Activated B cell treated with CpG ODN at 0.5 μM for 24 hours (primary cell): ENCODE results near the gene LRBA. TPM values are rescaled to one million over a fixed set of nuclear protein-coding genes. Genes with fewer than 3 reads are reported as not detected.

Experiments
- ATAC-seq: fragments of 200-7000 bp; cut with Tn5 transposase; one replicate; pipeline ENCODE4 v1.10.0; 2021; ENCODE audit warnings: low read depth, mild to moderate bottlenecking, moderate library complexity
- CTCF ChIA-PET: fragments of 350-600 bp; sonication (Branson Sonifier 250); formaldehyde crosslinking; loops from one replicate; lab custom pipeline; 2021; ENCODE audit warnings: antibody characterized with exemption; lab: Charles Lee
- POLR2A ChIA-PET: fragments of 350-600 bp; sonication (Branson Sonifier 250); formaldehyde crosslinking; loops from one replicate; lab custom pipeline; 2021; ENCODE audit warnings: antibody characterized with exemption; lab: Charles Lee
- DNase-seq: peaks from one replicate; pipeline ENCODE4 v3.0.0; 2022
- H3K27ac Mint-ChIP-seq: one replicate; pipeline ENCODE4 v1.8.0; 2020; ENCODE audit warnings: mixed read lengths
- H3K27me3 Mint-ChIP-seq: one replicate; pipeline ENCODE4 v1.8.0; 2021; ENCODE audit warnings: mixed read lengths
- H3K36me3 Mint-ChIP-seq: one replicate; pipeline ENCODE4 v1.8.0; 2021; ENCODE audit warnings: low read depth, mixed read lengths
- H3K4me1 Mint-ChIP-seq: one replicate; pipeline ENCODE4 v1.8.0; 2021; ENCODE audit warnings: mixed read lengths
- H3K4me3 Mint-ChIP-seq: one replicate; pipeline ENCODE4 v1.8.0; 2020; ENCODE audit warnings: mild to moderate bottlenecking, mixed read lengths
- H3K9me3 Mint-ChIP-seq: one replicate; pipeline ENCODE4 v1.8.0; 2020; ENCODE audit warnings: mixed read lengths
- intact Hi-C: fragments of 100-400 bp; cut with micrococcal nuclease; formaldehyde crosslinking; loops from one replicate; pipeline ENCODE4 v1.15.1; 2024
- total RNA-seq: library from RNA; stranded (reverse); gene quantifications from 2 replicates; pipeline ENCODE4 v1.2.3, GENCODE V29; 2022
- TF ChIP-seq, protein P1 (sequence below): fragments of 200-600 bp; IDR thresholded peaks from one replicate; pipeline ENCODE4 v1.8.0; 2022; ENCODE audit warnings: antibody characterized with exemption, mild to moderate bottlenecking

The LRBA gene
- total RNA-seq, 1 donor from 2014 or later = 66.5 TPM

GRCh38 chr4:150332086-150332485 lies 683.0 kb downstream of the LRBA start:
- TF ChIP-seq, protein P1, sequence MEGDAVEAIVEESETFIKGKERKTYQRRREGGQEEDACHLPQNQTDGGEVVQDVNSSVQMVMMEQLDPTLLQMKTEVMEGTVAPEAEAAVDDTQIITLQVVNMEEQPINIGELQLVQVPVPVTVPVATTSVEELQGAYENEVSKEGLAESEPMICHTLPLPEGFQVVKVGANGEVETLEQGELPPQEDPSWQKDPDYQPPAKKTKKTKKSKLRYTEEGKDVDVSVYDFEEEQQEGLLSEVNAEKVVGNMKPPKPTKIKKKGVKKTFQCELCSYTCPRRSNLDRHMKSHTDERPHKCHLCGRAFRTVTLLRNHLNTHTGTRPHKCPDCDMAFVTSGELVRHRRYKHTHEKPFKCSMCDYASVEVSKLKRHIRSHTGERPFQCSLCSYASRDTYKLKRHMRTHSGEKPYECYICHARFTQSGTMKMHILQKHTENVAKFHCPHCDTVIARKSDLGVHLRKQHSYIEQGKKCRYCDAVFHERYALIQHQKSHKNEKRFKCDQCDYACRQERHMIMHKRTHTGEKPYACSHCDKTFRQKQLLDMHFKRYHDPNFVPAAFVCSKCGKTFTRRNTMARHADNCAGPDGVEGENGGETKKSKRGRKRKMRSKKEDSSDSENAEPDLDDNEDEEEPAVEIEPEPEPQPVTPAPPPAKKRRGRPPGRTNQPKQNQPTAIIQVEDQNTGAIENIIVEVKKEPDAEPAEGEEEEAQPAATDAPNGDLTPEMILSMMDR = no peak
- Mint-ChIP-seq H3K4me3 (no peak overlapping the region), H3K27me3 (no peaks in the 10 kb centered on the region), H3K27ac (no peak overlapping the region), H3K9me3 (no peaks in the 10 kb centered on the region), H3K36me3 (peaks cover 5% of the 10 kb centered on the region), H3K4me1 (peaks cover 12% of the 10 kb centered on the region)
- no peak for DNase-seq
- no peak for ATAC-seq
- intact Hi-C loops = no loop called here
- CTCF ChIA-PET = no interaction called here
- POLR2A ChIA-PET = no interaction called here

DNA sequence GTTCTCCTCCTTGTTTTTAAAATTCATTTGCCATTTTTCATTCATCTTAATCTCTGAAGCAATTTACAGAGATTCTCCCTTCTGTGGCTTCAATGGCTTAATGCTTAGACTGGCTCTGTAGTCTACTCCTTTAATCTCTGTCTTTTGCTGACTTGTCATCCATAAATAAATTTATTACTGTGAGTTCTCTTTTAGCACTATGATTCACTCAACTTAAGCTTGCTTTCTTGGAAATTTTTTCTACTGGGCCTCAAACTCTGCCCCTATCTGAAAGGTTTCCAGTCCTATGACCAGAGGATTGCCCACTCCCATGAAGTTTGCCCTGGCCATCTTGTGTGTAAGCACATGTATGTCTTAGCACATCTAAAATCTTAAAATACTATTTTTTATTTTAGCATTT lies 685.7 kb downstream of the LRBA start:
- intact Hi-C loops = no loop called here
- DNase-seq = no peak
- H3K4me1 Mint-ChIP-seq = peaks cover 12% of the 10 kb centered on the region
- no peaks in the 10 kb centered on the region for H3K9me3 Mint-ChIP-seq
- no peak overlapping the region for H3K4me3 Mint-ChIP-seq
- no peaks in the 10 kb centered on the region for H3K27me3 Mint-ChIP-seq
- no peak overlapping the region for H3K27ac Mint-ChIP-seq
- CTCF ChIA-PET = no interaction called here
- TF ChIP-seq, protein P1 = no peak
- ATAC-seq = no peak
- POLR2A ChIA-PET = no interaction called here
- H3K36me3 Mint-ChIP-seq = peaks cover 19% of the 10 kb centered on the region

- Mint-ChIP-seq H3K9me3 (no peaks in the 10 kb centered on the region), H3K4me1 (peaks cover 12% of the 10 kb centered on the region), H3K27ac (no peak overlapping the region), H3K27me3 (no peaks in the 10 kb centered on the region), H3K36me3 (peaks cover 26% of the 10 kb centered on the region), H3K4me3 (no peak overlapping the region)
- no peak for ATAC-seq
- TF ChIP-seq, protein P1 = no peak
- intact Hi-C loops = no loop called here
- POLR2A ChIA-PET = no interaction called here
- DNase-seq = no peak
- CTCF ChIA-PET = no interaction called here
These were observed 686.6 kb downstream of the LRBA start for GRCh38 chr4:150328496-150328895.

DNA sequence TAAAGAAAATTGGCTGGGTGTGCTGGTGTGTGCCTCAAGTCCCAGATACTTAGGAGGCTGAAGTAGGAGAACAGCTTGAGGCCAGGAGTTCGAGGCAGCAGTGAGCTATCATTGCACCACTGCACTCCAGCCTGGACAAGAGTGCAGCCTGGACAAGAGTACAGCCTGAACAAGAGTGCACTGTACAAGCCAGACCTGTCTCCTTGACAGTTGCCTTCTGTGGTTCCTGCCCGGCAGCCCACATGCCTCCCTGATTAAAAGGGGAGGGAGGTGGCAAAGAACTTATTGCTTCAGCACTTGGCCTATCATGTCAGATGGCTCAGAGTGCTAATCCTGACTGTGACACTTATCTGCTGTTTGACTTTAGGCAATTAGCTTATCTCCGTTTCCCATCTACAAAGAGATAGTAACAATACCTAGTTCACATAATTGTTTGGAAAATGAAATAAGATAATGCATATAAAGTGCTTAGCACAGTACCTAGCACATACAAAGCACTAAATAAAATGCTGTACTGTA lies 687.8 kb downstream of the LRBA start:
- intact Hi-C loops = no loop called here
- H3K36me3 Mint-ChIP-seq = peaks cover 31% of the 10 kb centered on the region
- no peaks in the 10 kb centered on the region for H3K27me3 Mint-ChIP-seq
- ChIA-PET POLR2A (no interaction called here), CTCF (no interaction called here)
- H3K9me3 Mint-ChIP-seq = no peaks in the 10 kb centered on the region
- no peak for DNase-seq
- no peak for ATAC-seq
- H3K4me3 Mint-ChIP-seq = no peak overlapping the region
- peaks cover 12% of the 10 kb centered on the region for H3K4me1 Mint-ChIP-seq
- H3K27ac Mint-ChIP-seq = no peak overlapping the region
- TF ChIP-seq, protein P1 = no peak

DNA sequence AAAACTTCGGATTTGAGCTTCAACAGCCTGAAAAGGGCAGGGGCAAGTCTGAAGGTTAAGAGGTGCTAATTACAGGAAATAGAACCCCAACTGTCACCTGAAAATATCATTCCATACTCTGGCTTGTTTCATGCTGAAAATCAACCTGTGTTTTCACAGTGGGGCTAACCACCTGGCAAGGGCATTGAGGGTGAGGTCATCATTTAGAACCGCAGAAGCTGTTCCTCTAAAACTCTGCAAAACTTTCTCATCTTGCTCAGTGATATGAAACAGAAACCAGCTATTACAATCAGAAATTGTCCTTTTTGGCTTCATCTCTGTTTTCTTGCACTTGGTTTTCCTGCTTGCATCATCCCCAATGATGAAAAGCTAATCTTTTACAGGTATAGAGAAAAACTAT lies 689.2 kb downstream of the LRBA start:
- DNase-seq (no peak), ATAC-seq (no peak)
- H3K27me3 Mint-ChIP-seq = no peaks in the 10 kb centered on the region
- H3K4me1 Mint-ChIP-seq = peaks cover 12% of the 10 kb centered on the region
- CTCF ChIA-PET = no interaction called here
- POLR2A ChIA-PET = no interaction called here
- H3K36me3 Mint-ChIP-seq = peaks cover 41% of the 10 kb centered on the region
- H3K27ac Mint-ChIP-seq = no peak overlapping the region
- H3K4me3 Mint-ChIP-seq = no peak overlapping the region
- intact Hi-C loops = no loop called here
- H3K9me3 Mint-ChIP-seq = no peaks in the 10 kb centered on the region
- TF ChIP-seq, protein P1 = no peak
